Neural cell (in vitro differentiated cells): ENCODE results near the gene BROX. TPM values are rescaled to one million over a fixed set of nuclear protein-coding genes. Genes with fewer than 3 reads are reported as not detected.

Source experiments
- H2AFZ ChIP-seq: fragments of 200-600, 300-800 bp; sonication (generic), shearing (Covaris generic); 2 replicates; pipeline ENCODE4 v1.6.0; 2014; ENCODE audit warnings: low read depth, mild to moderate bottlenecking, antibody characterized with exemption, low read length, moderate library complexity
- H3F3A ChIP-seq: fragments of 200-600 bp; shearing (Covaris generic); 2 replicates; pipeline ENCODE4 v1.6.1; 2016; ENCODE audit warnings: mild to moderate bottlenecking, moderate library complexity, mixed read lengths, antibody characterized with exemption, low read length; ENCODE audit not compliant: insufficient read depth, poor library complexity, severe bottlenecking
- H3K27ac ChIP-seq: fragments of 200-600, 300-800 bp; sonication (generic), shearing (Covaris generic); 2 replicates; pipeline ENCODE4 v1.5.1; 2014; ENCODE audit warnings: mild to moderate bottlenecking, low read length, moderate library complexity
- H3K27me3 ChIP-seq: fragments of 300-800, 200-600 bp; sonication (generic), shearing (Covaris generic); 2 replicates; pipeline ENCODE4 v1.6.0; 2014; ENCODE audit warnings: mild to moderate bottlenecking, low read depth, low read length, moderate library complexity; ENCODE audit not compliant: insufficient read depth
- H3K36me3 ChIP-seq: fragments of 300-800, 200-600 bp; sonication (generic), shearing (Covaris generic); 2 replicates; pipeline ENCODE4 v1.5.1; 2014; ENCODE audit warnings: mild to moderate bottlenecking, antibody characterized with exemption, low read length, moderate library complexity; ENCODE audit not compliant: insufficient read depth
- H3K4me2 ChIP-seq: fragments of 300-800, 200-600 bp; sonication (generic), shearing (Covaris generic); 2 replicates; pipeline ENCODE4 v1.6.0; 2014; ENCODE audit warnings: mild to moderate bottlenecking, low read length
- H3K4me3 ChIP-seq: fragments of 300-800, 200-600 bp; sonication (generic), shearing (Covaris generic); 2 replicates; pipeline ENCODE4 v1.5.1; 2014; ENCODE audit warnings: mild to moderate bottlenecking, low read length, moderate library complexity
- H3K79me2 ChIP-seq: fragments of 200-600 bp; shearing (Covaris generic); replicated peaks from 2 replicates; pipeline ENCODE4 v1.6.0; 2014; ENCODE audit warnings: mild to moderate bottlenecking, low read length, moderate library complexity; ENCODE audit not compliant: insufficient read depth
- H3K9ac ChIP-seq: fragments of 300-800, 200-600 bp; sonication (generic), shearing (Covaris generic); 2 replicates; pipeline ENCODE4 v1.6.1; 2016; ENCODE audit warnings: mild to moderate bottlenecking, low read length, mixed read lengths
- H3K9me2 ChIP-seq: fragments of 200-600 bp; shearing (Covaris generic); 2 replicates; pipeline ENCODE4 v1.6.1; 2016; ENCODE audit warnings: mild to moderate bottlenecking, low read length, mixed read lengths; ENCODE audit not compliant: insufficient read depth
- H3K9me3 ChIP-seq: fragments of 200-600, 300-800 bp; sonication (generic), shearing (Covaris generic); 2 replicates; pipeline ENCODE4 v1.6.1; 2016; ENCODE audit warnings: mild to moderate bottlenecking, mixed run types, low read length, moderate library complexity, mixed read lengths
- H4K20me1 ChIP-seq: fragments of 200-600 bp; shearing (Covaris generic); 2 replicates; pipeline ENCODE4 v1.6.1; 2016; ENCODE audit warnings: mild to moderate bottlenecking, mixed run types; ENCODE audit not compliant: insufficient read depth
- CTCF ChIP-seq: fragments of 450-650 bp; IDR thresholded peaks from 2 replicates; pipeline ENCODE4 v1.5.1; 2014; ENCODE audit warnings: antibody characterized with exemption, mild to moderate bottlenecking, moderate library complexity; ENCODE audit not compliant: poor library complexity, severe bottlenecking
- EP300 ChIP-seq: fragments of 450-650 bp; conservative IDR thresholded peaks from 2 replicates; pipeline ENCODE4 v1.6.1; 2014; ENCODE audit warnings: antibody characterized with exemption, mild to moderate bottlenecking, moderate library complexity; ENCODE audit not compliant: poor library complexity, severe bottlenecking
- EZH2 ChIP-seq: fragments of 200-600, 300-800 bp; shearing (Covaris generic), sonication (generic); IDR thresholded peaks from 2 replicates; pipeline ENCODE4 v1.6.1; 2014; ENCODE audit warnings: antibody characterized with exemption, low read length, borderline replicate concordance, mild to moderate bottlenecking; ENCODE audit not compliant: insufficient read depth, poor library complexity, severe bottlenecking
- MXI1 ChIP-seq: fragments of 450-650 bp; conservative IDR thresholded peaks from 2 replicates; pipeline ENCODE4 v1.6.1; 2014; ENCODE audit warnings: antibody characterized with exemption, mild to moderate bottlenecking; ENCODE audit not compliant: poor library complexity, severe bottlenecking
- POLR2AphosphoS5 ChIP-seq: IDR thresholded peaks from 2 replicates; pipeline ENCODE4 v1.6.1; 2012
- RAD21 ChIP-seq: fragments of 450-650 bp; conservative IDR thresholded peaks from 2 replicates; pipeline ENCODE4 v1.6.1; 2014; ENCODE audit warnings: antibody characterized with exemption, mild to moderate bottlenecking, moderate library complexity
- REST ChIP-seq: IDR thresholded peaks from 2 replicates; pipeline ENCODE4 v1.6.1; 2012; ENCODE audit warnings: borderline replicate concordance
- SMC3 ChIP-seq: fragments of 450-650 bp; conservative IDR thresholded peaks from 2 replicates; pipeline ENCODE4 v1.6.1; 2014; ENCODE audit warnings: antibody characterized with exemption, mild to moderate bottlenecking, moderate library complexity; ENCODE audit not compliant: poor library complexity
- TAF1 ChIP-seq: IDR thresholded peaks from 2 replicates; pipeline ENCODE4 v1.6.1; 2012; ENCODE audit warnings: low read depth
- polyA plus RNA-seq: library from polyadenylated mRNA; depleted of rRNA; stranded (reverse); fragments of >200 nt; gene quantifications from 2 replicates; pipeline ENCODE4 v1.2.3, GENCODE V29; 2014

BROX gene
- polyA plus RNA-seq, 1 donor from 2014 or later: 22.6 TPM

GRCh38 chr1:222670110-222670509 is 42.3 kb upstream of the BROX start:
- H3K9me3 ChIP-seq: no peaks in the 10 kb centered on the region
- no peaks in the 10 kb centered on the region for H3K27me3 ChIP-seq
- H3K4me2 ChIP-seq: no peak overlapping the region
- TF ChIP-seq MXI1: no peak
- no peak for TF ChIP-seq POLR2AphosphoS5
- no peak for TF ChIP-seq SMC3
- no peak for TF ChIP-seq REST
- TF ChIP-seq TAF1: no peak
- no peak for TF ChIP-seq RAD21
- TF ChIP-seq EZH2: no peak
- no peak for TF ChIP-seq EP300
- TF ChIP-seq CTCF: no peak
- no peak overlapping the region for H2AFZ ChIP-seq
- no peak overlapping the region for H3K4me3 ChIP-seq
- H3K9me2 ChIP-seq: no peaks in the 10 kb centered on the region
- no peak overlapping the region for H3K27ac ChIP-seq
- H3K79me2 ChIP-seq: no peaks in the 10 kb centered on the region
- H3K36me3 ChIP-seq: no peaks in the 10 kb centered on the region
- no peak overlapping the region for H3K9ac ChIP-seq
- no peaks in the 10 kb centered on the region for H4K20me1 ChIP-seq
- H3F3A ChIP-seq: no peaks in the 10 kb centered on the region

DNA sequence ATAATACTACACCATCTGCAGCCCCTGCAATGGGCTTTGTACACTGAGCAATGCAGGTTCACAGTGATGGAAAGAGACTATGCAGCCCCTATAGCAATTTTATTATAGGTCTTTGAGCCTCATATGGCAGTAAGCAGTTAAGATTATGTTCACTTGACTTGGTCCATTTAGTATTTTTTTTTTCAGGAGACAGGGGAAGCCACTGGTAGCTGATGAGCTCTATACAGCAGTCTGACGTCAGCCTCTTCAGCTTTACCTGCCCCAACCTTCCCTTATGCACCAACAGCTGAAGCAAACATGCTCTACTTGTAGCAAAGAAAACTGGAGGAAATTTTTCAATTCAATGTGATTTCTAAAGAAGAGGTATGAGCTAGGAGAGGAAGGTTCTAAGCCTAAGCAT is 32.3 kb upstream of the BROX start:
- Histone ChIP-seq H4K20me1 (no peaks in the 10 kb centered on the region), H3K79me2 (no peaks in the 10 kb centered on the region), H3K9me3 (no peaks in the 10 kb centered on the region), H3K27me3 (no peaks in the 10 kb centered on the region), H3K9ac (no peak overlapping the region), H3F3A (no peaks in the 10 kb centered on the region), H3K27ac (no peak overlapping the region), H3K9me2 (no peaks in the 10 kb centered on the region), H3K4me3 (no peak overlapping the region), H3K4me2 (no peak overlapping the region), H2AFZ (no peak overlapping the region), H3K36me3 (no peaks in the 10 kb centered on the region)
- TF ChIP-seq CTCF: no peak
- no peak for TF ChIP-seq EP300
- no peak for TF ChIP-seq RAD21
- no peak for TF ChIP-seq REST
- TF ChIP-seq TAF1: no peak
- no peak for TF ChIP-seq MXI1
- TF ChIP-seq EZH2: no peak
- no peak for TF ChIP-seq POLR2AphosphoS5
- TF ChIP-seq SMC3: no peak
